Cardiac muscle cell (in vitro differentiated cells and primary cell): ENCODE measurements around the gene APP. TPM values are rescaled to one million over a fixed set of nuclear protein-coding genes. Genes with fewer than 3 reads are reported as not detected.

Source experiments
- DNase-seq, 2 donors: peaks; one replicate each; pipeline versions ENCODE4 v3.0.0 to v3.0.0-alpha.2; 2010 to 2017; ENCODE audit warnings: low read depth in 1 of 2, low spot score in 1 of 2
- H3K27ac ChIP-seq: fragments of 200-600 bp; sonication (generic); 2 replicates; pipeline ENCODE4 v1.5.1; 2016
- H3K27me3 ChIP-seq: fragments of 200-600 bp; sonication (generic); 2 replicates; pipeline ENCODE4 v1.6.0; 2016; ENCODE audit warnings: control low read depth
- H3K36me3 ChIP-seq: fragments of 200-600 bp; sonication (generic); 2 replicates; pipeline ENCODE4 v1.5.1; 2016; ENCODE audit warnings: control low read depth
- H3K4me1 ChIP-seq: fragments of 200-600 bp; sonication (generic); 2 replicates; pipeline ENCODE4 v1.8.1; 2017; ENCODE audit warnings: low read depth, mild to moderate bottlenecking, mixed run types
- H3K4me3 ChIP-seq: fragments of 200-600 bp; sonication (generic); 2 replicates; pipeline ENCODE4 v1.5.1; 2016; ENCODE audit warnings: mild to moderate bottlenecking
- H3K9me3 ChIP-seq: fragments of 200-600 bp; sonication (generic); 2 replicates; pipeline ENCODE4 v1.5.1; 2017; ENCODE audit warnings: low read depth, mild to moderate bottlenecking, control low read depth
- CTCF ChIP-seq: IDR thresholded peaks from 2 replicates; pipeline ENCODE4 v1.5.1; 2012; ENCODE audit warnings: low read depth, mild to moderate bottlenecking, low read length
- polyA plus RNA-seq: library from polyadenylated mRNA; unstranded; fragments of >200 nt; fragmentation: Nextera tagmentation; extraction: Ambion mirVana; gene quantifications from 2 replicates; pipeline ENCODE4 v1.2.1, GENCODE V29; 2016
- total RNA-seq: library from RNA; depleted of rRNA; stranded (reverse); fragments of >200 nt; gene quantifications from 2 replicates; pipeline ENCODE4 v1.2.3, GENCODE V29; 2016

The APP gene
- total RNA-seq (232 and 359 TPM in 2 replicates), polyA plus RNA-seq (31.8 and 34.0 TPM in 2 replicates)

GRCh38 chr21:26170471-26171257 is at the start of gene APP:
Gene APP, minus strand, starts transcription at chr21:26170770. Its CDS starts 150 bp downstream, at chr21:26170620.
- Histone ChIP-seq H3K36me3 (no peaks in the 10 kb centered on the region), H3K4me1 (peaks cover 26% of the 10 kb centered on the region), H3K4me3 (peak within 1 kb of the TSS; percentile 67), H3K9me3 (no peaks in the 10 kb centered on the region), H3K27ac (peak within 1 kb of the TSS; percentile 66), H3K27me3 (no peaks in the 10 kb centered on the region)
- peak; percentile 84 to 88 for DNase-seq
- TF ChIP-seq CTCF = peak; percentile 66

- no peak overlapping the region for H3K27ac ChIP-seq
These were observed 41.6 kb upstream of the APP start for GRCh38 chr21:26212220-26212619.

DNA sequence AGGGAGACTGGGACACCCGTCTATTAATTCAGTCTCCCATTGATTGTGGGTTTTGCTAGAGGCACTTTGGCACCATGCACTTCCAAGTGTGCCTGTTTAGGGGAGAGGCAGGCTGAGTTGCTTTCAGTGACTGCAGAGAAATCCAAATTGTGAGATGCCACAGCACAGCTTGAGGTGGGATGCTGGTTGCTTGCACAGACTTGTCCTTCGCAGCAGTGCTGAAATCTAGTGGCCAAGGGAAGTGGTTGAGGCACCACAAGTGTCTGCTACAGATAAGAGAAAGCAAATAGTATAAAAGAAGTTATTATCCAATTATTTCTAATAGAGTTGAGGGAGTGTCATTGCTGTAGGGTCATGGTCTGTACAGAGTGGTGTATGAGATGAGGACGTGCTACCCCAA is 40.0 kb upstream of the APP start:
- H3K27ac ChIP-seq = no peak overlapping the region
- no peaks in the 10 kb centered on the region for H3K36me3 ChIP-seq
- H3K9me3 ChIP-seq = no peaks in the 10 kb centered on the region
- no peak for DNase-seq
- no peaks in the 10 kb centered on the region for H3K4me1 ChIP-seq
- H3K27me3 ChIP-seq = no peaks in the 10 kb centered on the region
- TF ChIP-seq CTCF = no peak
- H3K4me3 ChIP-seq = no peak overlapping the region

More at GRCh38 chr21:26212220-26212619, 41.6 kb upstream of the APP start:
- TF ChIP-seq CTCF = no peak
- H3K27me3 ChIP-seq = no peaks in the 10 kb centered on the region
- H3K4me3 ChIP-seq = no peak overlapping the region
- H3K36me3 ChIP-seq = no peaks in the 10 kb centered on the region
- H3K9me3 ChIP-seq = no peaks in the 10 kb centered on the region
- DNase-seq = no peak
- no peaks in the 10 kb centered on the region for H3K4me1 ChIP-seq

- Histone ChIP-seq H3K9me3 (no peaks in the 10 kb centered on the region), H3K4me1 (no peaks in the 10 kb centered on the region), H3K36me3 (no peaks in the 10 kb centered on the region), H3K4me3 (no peak overlapping the region), H3K27ac (no peak overlapping the region), H3K27me3 (no peaks in the 10 kb centered on the region)
- TF ChIP-seq CTCF = no peak
- no peak for DNase-seq
These were observed 36.5 kb upstream of the APP start for GRCh38 chr21:26207021-26207420.

DNA sequence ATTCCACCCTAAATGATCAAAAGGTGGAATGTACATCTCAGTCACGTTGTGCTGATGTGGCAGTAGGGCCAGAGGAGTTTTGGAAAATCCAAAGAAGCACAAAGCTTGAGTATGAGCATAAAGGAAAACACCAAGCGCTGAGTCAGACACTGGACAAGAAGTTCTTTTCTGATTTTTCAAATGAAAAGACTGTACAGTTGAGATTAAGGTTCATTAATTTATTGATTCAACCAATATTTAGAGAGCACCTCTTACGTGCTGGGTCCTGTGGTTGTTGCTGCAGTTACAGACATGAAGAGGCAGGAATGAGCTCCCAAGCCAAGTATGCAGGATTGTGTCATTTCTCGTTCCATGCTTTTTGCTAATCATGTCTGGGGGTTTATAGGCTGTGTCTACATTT is 28.9 kb upstream of the APP start:
- Histone ChIP-seq H3K27ac (no peak overlapping the region), H3K27me3 (no peaks in the 10 kb centered on the region), H3K36me3 (no peaks in the 10 kb centered on the region), H3K4me1 (no peaks in the 10 kb centered on the region), H3K9me3 (no peaks in the 10 kb centered on the region), H3K4me3 (no peak overlapping the region)
- TF ChIP-seq CTCF = no peak
- DNase-seq = peak in 1 of 2 donors; percentile 39
